ENCODE measurements around the gene CNPPD1. TPM values are rescaled to one million over a fixed set of nuclear protein-coding genes. Genes with fewer than 3 reads are reported as not detected.

CNPPD1 gene
- total and polyA plus RNA-seq, 4 donors, result 16.5 to 39.8 (median 21.6) TPM

DNA sequence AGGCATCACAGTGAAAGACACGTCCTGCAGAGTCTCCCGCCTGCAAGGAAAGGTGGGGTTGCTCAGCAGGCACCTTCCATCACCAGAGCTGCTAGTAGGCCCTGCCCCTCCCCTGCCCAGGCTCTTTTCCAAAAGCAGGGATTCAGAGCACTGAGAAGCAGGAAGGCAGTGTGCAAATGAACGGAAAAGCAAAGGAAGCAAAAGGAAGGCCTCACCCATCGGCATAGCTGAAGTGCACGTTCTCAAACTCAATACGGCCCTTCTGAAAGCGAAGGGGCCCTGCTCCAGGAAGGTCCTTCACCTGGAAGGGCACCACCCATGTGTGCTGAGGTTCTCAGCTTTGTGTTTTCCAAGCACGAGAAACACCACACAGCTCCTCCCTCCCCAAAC lies 36.3 kb upstream of the CNPPD1 start:
- Histone ChIP-seq H3K4me3 (ENCODE audit: low read depth in 1 of 3, low read length in 3 of 3) (no peak overlapping the region), H3K4me1 (ENCODE audit: control insufficient read depth in 4 of 4, insufficient read depth in 4 of 4, low read length in 3 of 4) (peaks cover 3 to 17% (median 16%) of the 10 kb centered on the region in 4 donors), H3K27me3 (ENCODE audit: control insufficient read depth in 4 of 4, insufficient read depth in 4 of 4, low read length in 3 of 4) (no peaks in the 10 kb centered on the region), H3K27ac (ENCODE audit: low read depth in 1 of 2, low read length in 2 of 2) (no peak overlapping the region), H3K9me3 (ENCODE audit: control insufficient read depth in 4 of 4, low read length in 3 of 4) (no peaks in the 10 kb centered on the region), H3K9ac (ENCODE audit: low read depth in 1 of 2, low read length in 2 of 2) (no peak overlapping the region), H3K36me3 (ENCODE audit: control insufficient read depth in 4 of 4, insufficient read depth in 3 of 4, low read depth in 1 of 4, low read length in 3 of 4) (peaks cover 11 to 37% (median 15%) of the 10 kb centered on the region in 4 donors)
- 89% methylated on average over 8 of the region's 8 CpGs for WGBS
- DNase-seq (ENCODE audit: low spot score), result peak; percentile 32
- TF ChIP-seq JUND (IDR thresholded peaks at IDR 0.05), result no peak
- no peak for TF ChIP-seq FOXA2 (IDR thresholded peaks at IDR 0.05)
- no peak for TF ChIP-seq RAD21 (IDR thresholded peaks at IDR 0.05)
- no peak for TF ChIP-seq FOXA1 (IDR thresholded peaks at IDR 0.05)
- TF ChIP-seq RXRA (IDR thresholded peaks at IDR 0.05), result no peak
- TF ChIP-seq, protein P1, sequence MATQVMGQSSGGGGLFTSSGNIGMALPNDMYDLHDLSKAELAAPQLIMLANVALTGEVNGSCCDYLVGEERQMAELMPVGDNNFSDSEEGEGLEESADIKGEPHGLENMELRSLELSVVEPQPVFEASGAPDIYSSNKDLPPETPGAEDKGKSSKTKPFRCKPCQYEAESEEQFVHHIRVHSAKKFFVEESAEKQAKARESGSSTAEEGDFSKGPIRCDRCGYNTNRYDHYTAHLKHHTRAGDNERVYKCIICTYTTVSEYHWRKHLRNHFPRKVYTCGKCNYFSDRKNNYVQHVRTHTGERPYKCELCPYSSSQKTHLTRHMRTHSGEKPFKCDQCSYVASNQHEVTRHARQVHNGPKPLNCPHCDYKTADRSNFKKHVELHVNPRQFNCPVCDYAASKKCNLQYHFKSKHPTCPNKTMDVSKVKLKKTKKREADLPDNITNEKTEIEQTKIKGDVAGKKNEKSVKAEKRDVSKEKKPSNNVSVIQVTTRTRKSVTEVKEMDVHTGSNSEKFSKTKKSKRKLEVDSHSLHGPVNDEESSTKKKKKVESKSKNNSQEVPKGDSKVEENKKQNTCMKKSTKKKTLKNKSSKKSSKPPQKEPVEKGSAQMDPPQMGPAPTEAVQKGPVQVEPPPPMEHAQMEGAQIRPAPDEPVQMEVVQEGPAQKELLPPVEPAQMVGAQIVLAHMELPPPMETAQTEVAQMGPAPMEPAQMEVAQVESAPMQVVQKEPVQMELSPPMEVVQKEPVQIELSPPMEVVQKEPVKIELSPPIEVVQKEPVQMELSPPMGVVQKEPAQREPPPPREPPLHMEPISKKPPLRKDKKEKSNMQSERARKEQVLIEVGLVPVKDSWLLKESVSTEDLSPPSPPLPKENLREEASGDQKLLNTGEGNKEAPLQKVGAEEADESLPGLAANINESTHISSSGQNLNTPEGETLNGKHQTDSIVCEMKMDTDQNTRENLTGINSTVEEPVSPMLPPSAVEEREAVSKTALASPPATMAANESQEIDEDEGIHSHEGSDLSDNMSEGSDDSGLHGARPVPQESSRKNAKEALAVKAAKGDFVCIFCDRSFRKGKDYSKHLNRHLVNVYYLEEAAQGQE (IDR thresholded peaks at IDR 0.05), result no peak
- no peak for TF ChIP-seq EGR1 (IDR thresholded peaks at IDR 0.05; ENCODE audit: low read depth in 2 of 2)
- TF ChIP-seq HNF4A (conservative IDR thresholded peaks at IDR 0.05), result no peak
- TF ChIP-seq TAF1 (conservative IDR thresholded peaks at IDR 0.05), result no peak

DNA sequence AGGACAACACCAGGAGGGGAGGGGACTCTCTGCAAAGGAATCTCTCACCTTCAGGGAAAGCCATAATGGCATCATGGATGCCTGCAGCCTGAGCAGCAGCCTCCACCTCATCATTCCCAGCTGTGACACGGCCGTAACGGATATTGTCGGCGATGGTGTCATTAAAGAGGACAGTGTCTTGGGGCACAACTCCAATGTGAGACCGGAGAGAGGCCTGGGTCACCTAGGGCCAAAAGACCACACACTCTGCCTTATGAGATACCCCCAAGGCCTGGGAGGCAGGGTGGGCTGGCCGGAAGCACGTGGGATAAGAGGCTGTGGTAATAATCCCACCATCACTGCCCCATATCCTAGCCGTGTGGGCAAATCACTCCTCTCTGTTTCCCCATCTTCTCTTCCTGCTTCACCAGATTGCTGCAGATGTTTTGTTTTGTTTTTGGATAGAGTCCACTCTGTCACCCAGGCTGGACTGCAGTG lies 34.2 kb upstream of the CNPPD1 start:
- Histone ChIP-seq H3K4me3 (ENCODE audit: low read depth in 1 of 3, low read length in 3 of 3) (no peak overlapping the region), H3K9ac (ENCODE audit: low read depth in 1 of 2, low read length in 2 of 2) (no peak overlapping the region), H3K9me3 (ENCODE audit: control insufficient read depth in 4 of 4, low read length in 3 of 4) (no peaks in the 10 kb centered on the region), H3K4me1 (ENCODE audit: control insufficient read depth in 4 of 4, insufficient read depth in 4 of 4, low read length in 3 of 4) (peaks cover 3 to 26% (median 22%) of the 10 kb centered on the region in 4 donors), H3K36me3 (ENCODE audit: control insufficient read depth in 4 of 4, insufficient read depth in 3 of 4, low read depth in 1 of 4, low read length in 3 of 4) (peaks cover 11 to 37% (median 15%) of the 10 kb centered on the region in 4 donors), H3K27ac (ENCODE audit: low read depth in 1 of 2, low read length in 2 of 2) (no peak overlapping the region), H3K27me3 (ENCODE audit: control insufficient read depth in 4 of 4, insufficient read depth in 4 of 4, low read length in 3 of 4) (no peaks in the 10 kb centered on the region)
- 94% methylated on average over 9 of the region's 9 CpGs for whole genome bisulfite sequencing
- peak; percentile 31 for DNase-seq (ENCODE audit: low spot score)
- TF ChIP-seq, protein P2, sequence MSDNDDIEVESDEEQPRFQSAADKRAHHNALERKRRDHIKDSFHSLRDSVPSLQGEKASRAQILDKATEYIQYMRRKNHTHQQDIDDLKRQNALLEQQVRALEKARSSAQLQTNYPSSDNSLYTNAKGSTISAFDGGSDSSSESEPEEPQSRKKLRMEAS (IDR thresholded peaks at IDR 0.05), result no peak
- no peak for TF ChIP-seq RAD21 (IDR thresholded peaks at IDR 0.05)
- no peak for TF ChIP-seq TAF1 (conservative IDR thresholded peaks at IDR 0.05)
- TF ChIP-seq, protein P3, sequence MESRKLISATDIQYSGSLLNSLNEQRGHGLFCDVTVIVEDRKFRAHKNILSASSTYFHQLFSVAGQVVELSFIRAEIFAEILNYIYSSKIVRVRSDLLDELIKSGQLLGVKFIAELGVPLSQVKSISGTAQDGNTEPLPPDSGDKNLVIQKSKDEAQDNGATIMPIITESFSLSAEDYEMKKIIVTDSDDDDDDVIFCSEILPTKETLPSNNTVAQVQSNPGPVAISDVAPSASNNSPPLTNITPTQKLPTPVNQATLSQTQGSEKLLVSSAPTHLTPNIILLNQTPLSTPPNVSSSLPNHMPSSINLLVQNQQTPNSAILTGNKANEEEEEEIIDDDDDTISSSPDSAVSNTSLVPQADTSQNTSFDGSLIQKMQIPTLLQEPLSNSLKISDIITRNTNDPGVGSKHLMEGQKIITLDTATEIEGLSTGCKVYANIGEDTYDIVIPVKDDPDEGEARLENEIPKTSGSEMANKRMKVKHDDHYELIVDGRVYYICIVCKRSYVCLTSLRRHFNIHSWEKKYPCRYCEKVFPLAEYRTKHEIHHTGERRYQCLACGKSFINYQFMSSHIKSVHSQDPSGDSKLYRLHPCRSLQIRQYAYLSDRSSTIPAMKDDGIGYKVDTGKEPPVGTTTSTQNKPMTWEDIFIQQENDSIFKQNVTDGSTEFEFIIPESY (IDR thresholded peaks at IDR 0.05), result no peak
- TF ChIP-seq HNF4G (IDR thresholded peaks at IDR 0.05), result no peak
- TF ChIP-seq HNF4A (conservative IDR thresholded peaks at IDR 0.05), result no peak
- TF ChIP-seq, protein P4, sequence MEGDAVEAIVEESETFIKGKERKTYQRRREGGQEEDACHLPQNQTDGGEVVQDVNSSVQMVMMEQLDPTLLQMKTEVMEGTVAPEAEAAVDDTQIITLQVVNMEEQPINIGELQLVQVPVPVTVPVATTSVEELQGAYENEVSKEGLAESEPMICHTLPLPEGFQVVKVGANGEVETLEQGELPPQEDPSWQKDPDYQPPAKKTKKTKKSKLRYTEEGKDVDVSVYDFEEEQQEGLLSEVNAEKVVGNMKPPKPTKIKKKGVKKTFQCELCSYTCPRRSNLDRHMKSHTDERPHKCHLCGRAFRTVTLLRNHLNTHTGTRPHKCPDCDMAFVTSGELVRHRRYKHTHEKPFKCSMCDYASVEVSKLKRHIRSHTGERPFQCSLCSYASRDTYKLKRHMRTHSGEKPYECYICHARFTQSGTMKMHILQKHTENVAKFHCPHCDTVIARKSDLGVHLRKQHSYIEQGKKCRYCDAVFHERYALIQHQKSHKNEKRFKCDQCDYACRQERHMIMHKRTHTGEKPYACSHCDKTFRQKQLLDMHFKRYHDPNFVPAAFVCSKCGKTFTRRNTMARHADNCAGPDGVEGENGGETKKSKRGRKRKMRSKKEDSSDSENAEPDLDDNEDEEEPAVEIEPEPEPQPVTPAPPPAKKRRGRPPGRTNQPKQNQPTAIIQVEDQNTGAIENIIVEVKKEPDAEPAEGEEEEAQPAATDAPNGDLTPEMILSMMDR (IDR thresholded peaks at IDR 0.05; ENCODE audit: low read depth, low read length, missing input control), result no peak
- TF ChIP-seq EGR1 (IDR thresholded peaks at IDR 0.05; ENCODE audit: low read depth in 2 of 2), result no peak
- no peak for TF ChIP-seq RXRA (IDR thresholded peaks at IDR 0.05)
- no peak for TF ChIP-seq JUND (IDR thresholded peaks at IDR 0.05)

All from liver (tissue), 9 donors.